ENCODE measurements around the gene KRT5. TPM values are rescaled to one million over a fixed set of nuclear protein-coding genes. Genes with fewer than 3 reads are reported as not detected.
A peak's percentile ranks its signal among the peaks of the same experiment; 100 is the strongest.
"Not testable (repeated sequence)": the region's sequence is repeated elsewhere in the genome, so short reads cannot be mapped to it uniquely, and the experiment has no call there.

The KRT5 gene
- total RNA-seq, 1 experiment from 2014 or later = not detected

GRCh38 chr12:52508211-52508610 is 12.0 kb downstream of the KRT5 start:
- DNase-seq (ENCODE audit: low read depth, low spot score) = no peak
- in situ Hi-C loops (cut with HindIII; ENCODE audit: low pct_unique_long_range_greater_than_20kb, low sequenced_read_pairs) = no loop called here

GRCh38 chr12:52506858-52507715 is 13.1 kb downstream of the KRT5 start:
- in situ Hi-C loops (cut with HindIII; ENCODE audit: low pct_unique_long_range_greater_than_20kb, low sequenced_read_pairs) = no loop called here
- peak; percentile 84 for DNase-seq (ENCODE audit: low read depth, low spot score)

GRCh38 chr12:52502877-52503276 is 17.3 kb downstream of the KRT5 start:
- in situ Hi-C loops (cut with HindIII; ENCODE audit: low pct_unique_long_range_greater_than_20kb, low sequenced_read_pairs) = no loop called here
- no peak for DNase-seq (ENCODE audit: low read depth, low spot score)

GRCh38 chr12:52501490-52501889 is 18.7 kb downstream of the KRT5 start:
- no peak for DNase-seq (ENCODE audit: low read depth, low spot score)
- in situ Hi-C loops (cut with HindIII; ENCODE audit: low pct_unique_long_range_greater_than_20kb, low sequenced_read_pairs) = no loop called here

GRCh38 chr12:52500574-52500973 is 19.6 kb downstream of the KRT5 start:
- DNase-seq (ENCODE audit: low read depth, low spot score) = peak; percentile 33
- in situ Hi-C loops (cut with HindIII; ENCODE audit: low pct_unique_long_range_greater_than_20kb, low sequenced_read_pairs) = not testable (repeated sequence)

- in situ Hi-C loops (cut with HindIII; ENCODE audit: low pct_unique_long_range_greater_than_20kb, low sequenced_read_pairs) = no loop called here
- no peak for DNase-seq (ENCODE audit: low read depth, low spot score)
These were observed 20.2 kb downstream of the KRT5 start for GRCh38 chr12:52499806-52500560.

GRCh38 chr12:52498946-52499345 is 21.2 kb downstream of the KRT5 start:
- in situ Hi-C loops (cut with HindIII; ENCODE audit: low pct_unique_long_range_greater_than_20kb, low sequenced_read_pairs) = no loop called here
- no peak for DNase-seq (ENCODE audit: low read depth, low spot score)

- in situ Hi-C loops (cut with HindIII; ENCODE audit: low pct_unique_long_range_greater_than_20kb, low sequenced_read_pairs) = no loop called here
- DNase-seq (ENCODE audit: low read depth, low spot score) = no peak
These were observed 22.2 kb downstream of the KRT5 start for GRCh38 chr12:52497975-52498374.

- no peak for DNase-seq (ENCODE audit: low read depth, low spot score)
- in situ Hi-C loops (cut with HindIII; ENCODE audit: low pct_unique_long_range_greater_than_20kb, low sequenced_read_pairs) = no loop called here
These were observed 23.6 kb downstream of the KRT5 start for GRCh38 chr12:52496590-52497071.

- DNase-seq (ENCODE audit: low read depth, low spot score) = no peak
- in situ Hi-C loops (cut with HindIII; ENCODE audit: low pct_unique_long_range_greater_than_20kb, low sequenced_read_pairs) = no loop called here
These were observed 24.1 kb downstream of the KRT5 start for GRCh38 chr12:52496054-52496453.

- peak; percentile 26 for DNase-seq (ENCODE audit: low read depth, low spot score)
- in situ Hi-C loops (cut with HindIII; ENCODE audit: low pct_unique_long_range_greater_than_20kb, low sequenced_read_pairs) = no loop called here
These were observed 24.8 kb downstream of the KRT5 start for GRCh38 chr12:52495389-52495788.

GRCh38 chr12:52494518-52494917 is 25.7 kb downstream of the KRT5 start:
- in situ Hi-C loops (cut with HindIII; ENCODE audit: low pct_unique_long_range_greater_than_20kb, low sequenced_read_pairs) = no loop called here
- DNase-seq (ENCODE audit: low read depth, low spot score) = peak; percentile 8

GRCh38 chr12:52494100-52494499 is 26.1 kb downstream of the KRT5 start:
- no peak for DNase-seq (ENCODE audit: low read depth, low spot score)
- in situ Hi-C loops (cut with HindIII; ENCODE audit: low pct_unique_long_range_greater_than_20kb, low sequenced_read_pairs) = no loop called here

GRCh38 chr12:52493172-52493571 is 27.0 kb downstream of the KRT5 start, which contains the start of gene KRT6A:
KRT6A (minus strand) TSS chr12:52493257; CDS start chr12:52493188, 69 bp downstream.
- no peak for DNase-seq (ENCODE audit: low read depth, low spot score)
- in situ Hi-C loops (cut with HindIII; ENCODE audit: low pct_unique_long_range_greater_than_20kb, low sequenced_read_pairs) = no loop called here

- in situ Hi-C loops (cut with HindIII; ENCODE audit: low pct_unique_long_range_greater_than_20kb, low sequenced_read_pairs) = not testable (repeated sequence)
These were observed 27.8 kb downstream of the KRT5 start for GRCh38 chr12:52492405-52492804.

GRCh38 chr12:52491495-52491894 is 28.7 kb downstream of the KRT5 start:
- in situ Hi-C loops (cut with HindIII; ENCODE audit: low pct_unique_long_range_greater_than_20kb, low sequenced_read_pairs) = not testable (repeated sequence)

More at GRCh38 chr12:52492405-52492804, 27.8 kb downstream of the KRT5 start:
- DNase-seq (ENCODE audit: low read depth, low spot score) = not testable (repeated sequence)

GRCh38 chr12:52488736-52489135 is 31.5 kb downstream of the KRT5 start:
- no peak for DNase-seq (ENCODE audit: low read depth, low spot score)
- in situ Hi-C loops (cut with HindIII; ENCODE audit: low pct_unique_long_range_greater_than_20kb, low sequenced_read_pairs) = no loop called here

More at GRCh38 chr12:52491495-52491894, 28.7 kb downstream of the KRT5 start:
- not testable (repeated sequence) for DNase-seq (ENCODE audit: low read depth, low spot score)

- DNase-seq (ENCODE audit: low read depth, low spot score); in situ Hi-C loops (cut with HindIII; ENCODE audit: low pct_unique_long_range_greater_than_20kb, low sequenced_read_pairs): not testable (repeated sequence)
These were observed 32.3 kb downstream of the KRT5 start for GRCh38 chr12:52487744-52488443.
